LNCaP clone FGC (cell line): ENCODE measurements around the gene ABHD12B.
"Not testable (repeated sequence)": the region's sequence is repeated elsewhere in the genome, so short reads cannot be mapped to it uniquely, and the experiment has no call there.

Experiments used
- DNase-seq: peaks from one replicate; pipeline ENCODE4 v3.0.0-alpha.2; 2011; ENCODE audit warnings: low read depth
- H3K4me3 ChIP-seq: 2 replicates; pipeline ENCODE4 v1.5.1; 2011; ENCODE audit warnings: mild to moderate bottlenecking, low read depth, low read length, control low read depth
- TF ChIP-seq, protein P1 (sequence below): IDR thresholded peaks from 2 replicates; pipeline ENCODE4 v1.5.1; 2012; ENCODE audit warnings: mild to moderate bottlenecking; ENCODE audit not compliant: control insufficient read depth, insufficient read depth; ENCODE audit errors: extremely low read depth

Gene ABHD12B

DNA sequence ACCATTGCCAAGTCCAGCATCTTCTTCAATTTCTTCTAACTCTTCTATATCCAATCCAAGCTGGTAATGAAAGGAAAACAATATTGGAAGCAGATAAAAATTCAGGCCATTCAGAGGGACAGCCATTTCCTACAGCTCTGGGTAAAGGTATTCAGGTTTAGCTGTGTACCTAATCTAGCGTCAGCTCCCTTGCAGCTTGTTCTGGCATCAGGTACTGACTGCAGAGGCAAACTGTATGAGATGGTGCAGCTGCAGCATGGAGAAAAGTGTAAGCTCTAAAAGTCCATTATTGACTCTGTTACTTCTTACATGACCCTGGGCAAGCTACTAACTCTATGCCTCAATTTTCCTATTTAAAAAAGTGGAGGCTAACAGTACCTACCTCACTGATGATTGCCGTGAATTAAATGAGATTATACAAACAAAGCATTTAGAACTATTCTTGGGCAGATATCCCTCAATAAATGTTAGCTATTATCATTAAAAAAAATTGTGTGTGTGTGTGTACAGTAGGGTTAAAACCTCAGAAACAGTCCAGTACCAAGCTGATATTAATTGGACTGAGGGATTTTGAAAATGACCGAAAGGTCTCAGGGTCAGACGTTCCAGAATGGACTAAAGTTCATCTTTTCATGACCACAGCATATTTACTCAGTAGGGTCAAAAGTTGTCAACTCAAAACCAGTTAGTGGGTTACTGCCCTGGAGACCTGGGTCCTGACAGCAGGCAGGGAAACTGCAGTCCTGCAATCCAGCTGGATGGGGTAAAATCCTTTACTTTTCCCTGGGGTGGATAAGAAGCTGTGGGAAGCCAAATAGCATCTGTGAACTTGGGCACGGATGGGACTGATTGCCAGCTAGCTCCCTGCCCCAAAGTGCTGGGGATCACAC is 63.5 kb downstream of the ABHD12B start:
- TF ChIP-seq, protein P1, sequence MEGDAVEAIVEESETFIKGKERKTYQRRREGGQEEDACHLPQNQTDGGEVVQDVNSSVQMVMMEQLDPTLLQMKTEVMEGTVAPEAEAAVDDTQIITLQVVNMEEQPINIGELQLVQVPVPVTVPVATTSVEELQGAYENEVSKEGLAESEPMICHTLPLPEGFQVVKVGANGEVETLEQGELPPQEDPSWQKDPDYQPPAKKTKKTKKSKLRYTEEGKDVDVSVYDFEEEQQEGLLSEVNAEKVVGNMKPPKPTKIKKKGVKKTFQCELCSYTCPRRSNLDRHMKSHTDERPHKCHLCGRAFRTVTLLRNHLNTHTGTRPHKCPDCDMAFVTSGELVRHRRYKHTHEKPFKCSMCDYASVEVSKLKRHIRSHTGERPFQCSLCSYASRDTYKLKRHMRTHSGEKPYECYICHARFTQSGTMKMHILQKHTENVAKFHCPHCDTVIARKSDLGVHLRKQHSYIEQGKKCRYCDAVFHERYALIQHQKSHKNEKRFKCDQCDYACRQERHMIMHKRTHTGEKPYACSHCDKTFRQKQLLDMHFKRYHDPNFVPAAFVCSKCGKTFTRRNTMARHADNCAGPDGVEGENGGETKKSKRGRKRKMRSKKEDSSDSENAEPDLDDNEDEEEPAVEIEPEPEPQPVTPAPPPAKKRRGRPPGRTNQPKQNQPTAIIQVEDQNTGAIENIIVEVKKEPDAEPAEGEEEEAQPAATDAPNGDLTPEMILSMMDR: no peak
- H3K4me3 ChIP-seq: no peak overlapping the region
- no peak for DNase-seq

DNA sequence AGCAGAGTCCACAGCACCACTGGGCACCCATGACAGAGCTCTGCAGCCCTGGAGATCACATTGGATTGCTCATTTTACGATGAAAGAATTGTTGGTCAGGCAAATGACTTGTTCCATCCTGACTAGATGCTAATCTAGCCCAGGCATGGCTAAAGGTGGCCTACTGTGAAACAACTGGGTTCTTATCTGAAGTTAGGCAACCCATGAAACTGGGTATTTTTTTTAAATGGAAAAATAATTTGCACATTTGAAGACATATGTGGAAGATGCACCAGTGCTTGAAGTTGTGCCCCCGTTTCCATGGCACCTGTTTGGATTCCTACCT is 64.1 kb downstream of the ABHD12B start:
- no peak for DNase-seq
- TF ChIP-seq, protein P1: no peak
- H3K4me3 ChIP-seq: no peak overlapping the region

DNA sequence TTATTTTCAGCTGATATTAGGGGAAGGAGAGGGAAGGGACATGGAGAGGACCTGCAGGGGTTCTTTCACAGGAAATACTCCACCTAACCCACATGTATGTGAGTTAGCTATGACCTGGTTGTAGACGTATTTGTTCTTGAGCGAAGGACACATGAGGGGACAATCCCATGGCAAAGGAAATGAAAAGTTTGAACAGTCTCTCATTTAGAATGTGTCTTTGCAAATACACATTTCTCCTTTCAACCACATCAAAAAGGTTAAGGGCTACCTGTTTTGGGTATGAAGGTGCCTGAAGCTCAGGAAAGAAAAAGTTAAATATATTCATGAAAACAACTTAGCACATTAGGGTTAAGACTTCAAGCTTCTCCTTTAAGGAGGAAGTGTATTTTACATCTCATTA is 65.0 kb downstream of the ABHD12B start:
- TF ChIP-seq, protein P1: no peak
- H3K4me3 ChIP-seq: no peak overlapping the region
- no peak for DNase-seq

DNA sequence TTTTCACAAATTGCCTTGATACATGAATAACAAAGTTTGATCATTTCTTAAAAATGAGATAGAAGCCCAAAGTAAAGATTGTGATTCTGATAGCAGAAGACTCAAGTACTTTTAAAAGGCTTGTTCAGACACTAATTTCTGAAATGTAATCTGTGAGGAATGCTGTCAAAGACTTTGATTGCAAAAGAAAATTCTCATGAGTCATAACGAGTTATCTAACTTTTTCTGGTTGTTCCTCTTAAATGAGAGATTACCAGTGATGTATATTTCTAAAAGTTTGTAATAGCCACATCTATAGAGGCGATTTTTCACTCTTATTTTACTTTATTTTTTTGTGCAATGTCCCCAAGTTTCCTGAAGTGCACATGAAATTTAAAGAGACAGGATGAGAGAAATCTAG is 65.5 kb downstream of the ABHD12B start:
- DNase-seq: no peak
- TF ChIP-seq, protein P1: no peak
- H3K4me3 ChIP-seq: no peak overlapping the region

DNA sequence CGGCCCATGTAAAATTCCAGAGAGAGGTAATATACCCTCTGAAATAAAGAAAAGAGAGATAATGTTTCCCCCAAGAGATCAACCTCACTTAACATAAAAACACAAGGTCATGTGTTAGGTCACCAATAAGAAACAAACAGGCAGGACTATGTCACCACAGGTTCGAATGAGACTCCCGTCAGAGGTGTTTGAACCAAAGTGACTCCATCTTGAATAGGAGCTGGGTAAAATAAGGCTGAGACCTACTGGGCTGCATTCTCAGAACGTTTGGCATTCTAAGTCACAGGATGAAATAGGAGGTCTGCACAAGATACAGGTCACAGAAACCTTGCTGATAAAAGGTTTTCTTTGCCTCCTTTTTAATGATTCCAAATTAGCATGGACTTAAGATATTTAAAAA is 65.9 kb downstream of the ABHD12B start:
- H3K4me3 ChIP-seq: no peak overlapping the region
- TF ChIP-seq, protein P1: no peak
- no peak for DNase-seq

DNA sequence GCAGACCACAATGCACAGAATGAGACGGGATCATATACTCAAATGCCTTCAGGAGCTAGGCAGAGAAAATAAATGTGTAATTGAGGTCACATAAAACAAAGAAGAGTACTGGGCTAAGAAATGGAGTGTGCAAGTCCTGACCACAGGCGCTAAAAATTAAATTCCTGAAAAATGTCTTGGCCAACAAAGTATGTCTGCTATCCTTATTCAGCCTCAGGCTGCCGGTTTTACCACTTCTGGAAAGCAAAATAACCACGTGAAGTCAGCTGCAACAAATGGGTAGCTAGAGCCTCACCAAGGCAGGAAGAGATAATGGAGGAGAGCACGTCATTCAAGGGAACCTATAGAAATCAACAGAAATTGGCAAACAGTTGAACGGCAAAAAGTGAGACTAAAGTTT is 69.3 kb downstream of the ABHD12B start:
- TF ChIP-seq, protein P1: no peak
- DNase-seq: no peak

DNA sequence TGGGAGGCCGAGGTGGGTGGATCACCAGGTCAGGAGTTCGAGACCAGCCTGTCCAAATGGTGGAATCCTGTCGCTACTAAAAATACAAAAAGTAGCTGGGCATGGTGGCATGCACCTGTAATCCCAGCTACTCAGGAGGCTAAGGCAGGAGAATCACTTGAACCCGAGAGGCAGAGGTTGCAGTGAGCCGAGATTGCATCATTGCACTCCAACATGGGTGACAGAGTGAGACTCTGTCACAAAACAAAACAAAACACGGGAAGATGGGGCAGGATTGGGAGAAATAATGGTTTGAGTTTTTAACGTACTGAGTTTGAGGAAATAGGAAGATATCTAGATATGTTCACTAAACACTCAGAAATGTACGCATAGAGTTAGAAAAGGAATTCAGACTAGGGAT is 69.8 kb downstream of the ABHD12B start:
- not testable (repeated sequence) for H3K4me3 ChIP-seq, DNase-seq

More for the DNA sequence above, 69.3 kb downstream of the ABHD12B start:
- H3K4me3 ChIP-seq: no peak overlapping the region
